HG03342 (cell line): ENCODE measurements around the gene RPAIN.
"Not testable (repeated sequence)": the region's sequence is repeated elsewhere in the genome, so short reads cannot be mapped to it uniquely, and the experiment has no call there.

ENCODE experiments used
- ATAC-seq: cut with Tn5 transposase; IDR thresholded peaks from one replicate; pipeline ENCODE4 v1.9.1; 2021; ENCODE audit warnings: mild to moderate bottlenecking, moderate library complexity; ENCODE audit not compliant: unreplicated experiment

The RPAIN gene

DNA sequence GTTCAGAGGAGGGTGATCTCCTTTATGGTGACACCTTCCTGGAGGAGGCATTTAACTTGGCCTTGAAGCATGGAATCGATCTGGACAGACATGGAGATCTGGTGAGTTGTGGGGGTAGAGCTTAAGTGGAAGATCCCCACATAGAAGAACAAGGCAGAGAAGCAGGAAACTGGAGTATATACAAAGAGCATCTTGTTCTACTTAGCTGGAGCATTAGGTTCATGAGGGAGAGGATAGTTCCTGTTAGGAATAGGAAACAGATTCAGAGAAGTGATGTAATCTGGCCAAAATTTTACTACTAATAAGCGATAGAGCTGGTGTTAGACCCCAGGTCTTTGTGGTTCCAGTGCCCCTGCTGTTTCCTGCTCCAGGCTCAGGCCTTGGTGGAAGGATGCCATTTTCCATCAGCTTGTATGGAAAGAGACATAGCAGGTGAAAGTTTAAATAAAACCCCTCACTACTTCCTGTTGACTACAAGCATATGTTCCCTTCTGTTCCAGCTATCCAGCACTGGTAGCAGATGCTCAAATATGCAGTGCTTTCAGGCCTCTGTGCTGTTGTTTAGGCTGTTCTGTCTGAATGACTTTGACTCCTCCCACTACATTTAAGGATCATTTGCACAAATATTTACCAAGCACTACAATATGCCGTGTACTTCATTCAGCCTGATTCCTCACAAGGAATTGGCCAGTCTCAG lies 9.4 kb downstream of the RPAIN start:
- no peak for ATAC-seq

DNA sequence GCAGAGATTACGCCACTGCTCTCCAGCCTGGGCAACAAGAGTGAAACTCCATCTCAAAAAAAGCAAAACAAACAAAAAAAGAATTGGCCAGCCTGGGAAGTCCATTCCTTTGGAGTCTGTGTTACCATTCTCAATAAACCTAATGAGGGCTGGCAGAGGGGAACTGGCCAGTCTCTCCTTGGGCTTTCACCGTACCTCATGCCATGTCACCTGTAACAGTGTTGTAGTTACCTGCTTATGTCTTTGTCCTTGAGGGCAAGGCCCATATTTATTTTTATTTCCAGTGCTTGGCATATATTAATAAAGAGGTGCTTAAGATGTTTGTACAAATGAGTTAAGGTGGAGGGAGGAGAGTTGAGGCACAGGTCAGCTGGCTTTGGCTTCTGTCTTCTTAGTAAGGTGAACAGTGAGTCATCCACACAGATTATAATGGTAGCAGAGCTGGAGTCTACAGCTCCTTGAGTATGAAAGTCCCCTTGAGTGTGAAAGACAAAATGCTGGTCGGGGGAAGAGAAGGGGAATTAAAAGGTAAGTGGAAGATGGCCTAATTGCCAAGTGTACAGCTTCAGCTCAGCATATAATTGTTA lies 10.5 kb downstream of the RPAIN start:
- no peak for ATAC-seq

- not testable (repeated sequence) for ATAC-seq
Measured at GRCh38 chr17:5431234-5431633, 11.3 kb downstream of the RPAIN start.

- no peak for ATAC-seq
Measured at GRCh38 chr17:5431949-5432556, 12.1 kb downstream of the RPAIN start.

- no peak for ATAC-seq
Measured at GRCh38 chr17:5434984-5435383, 15.0 kb downstream of the RPAIN start.

- not testable (repeated sequence) for ATAC-seq
Measured at GRCh38 chr17:5435781-5436315, 15.9 kb downstream of the RPAIN start.

DNA sequence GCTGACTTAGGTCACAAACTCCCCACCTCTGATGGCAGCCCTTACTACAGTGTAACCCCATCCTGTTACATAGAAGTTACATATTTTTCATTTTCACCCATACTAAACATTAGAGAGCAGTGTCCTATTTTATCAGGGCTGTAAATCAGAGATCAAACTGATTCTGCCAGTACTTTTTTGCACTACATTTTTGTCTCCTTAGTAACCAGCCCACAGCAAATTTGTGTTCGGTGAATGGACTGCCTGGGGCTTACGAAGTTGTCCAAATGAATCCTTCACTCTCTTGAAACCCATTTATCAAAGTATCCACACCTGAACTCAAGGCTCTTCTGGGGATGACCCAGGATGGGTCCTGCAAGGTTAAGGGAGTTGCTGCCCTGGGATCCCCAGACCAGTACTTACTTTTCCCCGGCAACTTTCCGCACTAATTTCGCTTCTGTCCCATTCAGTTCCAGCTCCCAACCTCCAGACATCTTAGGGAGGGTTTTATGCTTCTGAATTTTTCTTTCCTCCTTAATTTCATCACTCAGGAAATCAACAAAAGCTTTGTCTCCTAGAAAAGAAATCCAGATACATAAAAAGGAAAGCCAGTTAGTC lies 17.8 kb downstream of the RPAIN start:
- no peak for ATAC-seq

DNA sequence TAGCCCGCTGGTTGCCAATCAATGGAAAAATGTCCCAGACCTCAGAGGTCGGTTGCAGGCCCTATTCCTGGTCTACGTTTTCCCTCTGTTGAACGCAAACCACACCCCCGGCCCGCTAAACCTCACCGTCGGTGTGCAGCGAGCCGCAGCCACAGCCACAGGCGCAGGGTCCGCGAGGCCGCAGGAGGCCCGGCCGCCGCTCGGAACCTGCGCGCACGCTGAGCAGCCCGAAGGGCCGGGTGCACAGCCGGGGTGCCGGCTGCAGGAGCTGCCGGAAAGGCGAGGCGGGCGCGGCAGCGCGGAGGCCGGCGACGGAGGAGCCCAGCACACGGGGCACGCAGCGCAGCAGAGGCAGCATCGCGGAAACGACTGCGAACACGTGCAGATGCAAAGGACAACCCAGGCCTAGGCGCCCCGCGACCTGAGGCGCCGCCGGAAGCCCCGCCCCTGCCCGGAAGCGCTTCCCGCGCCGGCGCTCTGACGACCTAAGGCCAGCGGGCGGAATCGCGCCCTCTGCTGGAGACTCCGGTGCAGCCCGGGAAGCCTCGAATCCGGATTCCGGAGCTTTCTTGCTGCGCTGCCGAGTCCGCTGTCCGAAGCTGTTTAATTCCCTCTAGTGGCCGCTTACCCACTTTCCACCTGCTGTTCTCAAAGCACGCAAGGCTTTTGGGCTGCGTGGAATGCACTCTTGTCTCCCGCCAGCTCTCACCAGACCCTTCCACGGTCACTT lies 18.9 kb downstream of the RPAIN start, which contains the start of gene C1QBP:
TSS of gene C1QBP (minus strand) at position 440 of the 730 bp plus-strand sequence. CDS start at position 358, 82 bp downstream.
- ATAC-seq = peak; percentile 78

DNA sequence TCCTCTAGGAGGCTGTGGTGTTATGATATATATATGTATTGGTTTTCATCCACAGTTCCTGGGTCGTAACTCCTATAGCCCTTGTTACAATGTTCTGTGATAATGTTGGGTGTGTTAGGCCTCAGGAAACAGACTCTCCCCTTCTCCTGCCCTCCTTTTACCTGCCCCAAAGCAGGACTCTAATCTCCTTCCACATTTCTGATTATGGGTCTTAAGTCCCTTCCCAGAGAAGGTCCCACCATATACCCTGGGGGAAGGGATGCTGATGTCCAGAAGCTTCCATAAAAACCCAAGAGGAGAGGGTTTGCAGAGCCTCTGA lies 19.4 kb downstream of the RPAIN start:
- ATAC-seq = no peak

GRCh38 chr17:5443728-5444127 lies 23.7 kb downstream of the RPAIN start:
- ATAC-seq = no peak

DNA sequence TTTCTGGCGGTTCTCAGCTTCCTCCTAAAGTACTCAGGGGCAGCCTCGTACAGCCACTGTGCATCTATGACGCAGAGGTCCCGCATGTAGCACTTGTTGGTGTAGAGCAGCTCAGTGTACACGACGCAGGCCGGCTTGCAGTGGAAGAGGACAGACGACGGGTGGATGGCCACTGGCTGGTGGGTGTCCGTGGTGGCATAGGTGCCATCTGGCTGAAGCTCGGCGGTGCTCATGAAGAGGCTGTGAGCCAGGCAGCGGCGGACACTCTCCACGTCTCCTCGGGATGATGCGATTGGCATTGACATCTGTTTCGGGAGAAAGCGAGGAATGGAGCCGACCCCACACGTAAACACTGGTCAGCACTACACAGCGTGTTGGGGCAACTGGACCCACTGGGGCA lies 24.2 kb downstream of the RPAIN start:
- no peak for ATAC-seq

- ATAC-seq = no peak
Measured at GRCh38 chr17:5446786-5447185, 26.8 kb downstream of the RPAIN start.

DNA sequence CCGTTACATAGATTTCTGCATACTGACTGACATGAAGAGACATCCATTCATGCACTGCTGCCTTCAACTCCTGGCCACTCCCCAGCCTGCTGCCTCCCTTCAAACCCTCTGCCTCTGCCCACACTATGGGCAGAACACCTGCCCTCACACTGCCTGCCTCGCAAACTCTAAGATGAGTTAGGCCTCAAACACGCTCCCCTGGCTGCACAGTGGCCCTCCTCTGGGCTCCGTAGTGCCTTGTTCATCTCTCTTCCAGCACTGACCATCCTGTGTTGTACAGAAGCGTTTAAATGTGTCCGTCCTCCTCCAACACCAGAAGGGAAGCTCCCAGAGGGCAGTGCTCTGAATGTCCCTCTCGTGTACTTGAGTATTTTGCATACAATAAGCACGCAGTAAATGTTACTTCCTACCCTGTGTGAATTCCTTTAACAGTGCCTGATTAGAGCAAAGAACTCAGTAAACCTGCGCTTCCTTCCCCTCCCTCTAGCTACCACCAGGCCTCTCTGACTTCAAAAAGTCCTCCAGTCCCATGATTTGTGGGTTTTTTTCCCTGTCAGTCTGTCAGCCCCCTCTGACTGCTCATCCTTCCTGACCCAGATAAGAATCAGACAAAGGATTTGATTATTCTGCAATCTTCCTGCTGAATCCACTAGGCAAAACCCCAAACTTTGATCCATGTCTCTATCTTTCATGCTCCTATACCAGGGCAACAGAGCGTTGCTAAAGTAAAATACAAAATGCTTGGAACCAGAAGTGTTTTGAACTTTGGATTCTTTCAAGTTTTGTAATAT lies 44.9 kb downstream of the RPAIN start:
- no peak for ATAC-seq

DNA sequence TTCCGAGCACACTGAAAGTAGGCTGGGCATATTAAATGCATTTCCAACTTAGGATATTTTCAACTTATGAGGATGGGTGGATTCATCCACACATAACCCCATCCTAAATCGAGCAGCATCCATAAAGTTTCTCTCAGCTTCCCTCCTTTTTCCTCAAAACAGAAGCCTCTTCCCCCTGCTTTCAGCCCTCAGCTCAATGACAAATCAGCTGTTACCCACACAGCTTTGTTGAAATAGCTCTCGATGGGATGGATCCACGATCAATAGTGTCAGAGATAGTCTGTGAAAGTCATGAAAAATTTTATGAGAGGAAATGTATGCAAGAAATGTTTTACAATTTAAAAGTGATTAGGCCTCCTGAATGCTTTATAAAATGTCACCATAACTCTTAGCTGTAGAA lies 46.3 kb downstream of the RPAIN start:
- no peak for ATAC-seq

- no peak for ATAC-seq
Measured at GRCh38 chr17:5467416-5467815, 47.4 kb downstream of the RPAIN start.

DNA sequence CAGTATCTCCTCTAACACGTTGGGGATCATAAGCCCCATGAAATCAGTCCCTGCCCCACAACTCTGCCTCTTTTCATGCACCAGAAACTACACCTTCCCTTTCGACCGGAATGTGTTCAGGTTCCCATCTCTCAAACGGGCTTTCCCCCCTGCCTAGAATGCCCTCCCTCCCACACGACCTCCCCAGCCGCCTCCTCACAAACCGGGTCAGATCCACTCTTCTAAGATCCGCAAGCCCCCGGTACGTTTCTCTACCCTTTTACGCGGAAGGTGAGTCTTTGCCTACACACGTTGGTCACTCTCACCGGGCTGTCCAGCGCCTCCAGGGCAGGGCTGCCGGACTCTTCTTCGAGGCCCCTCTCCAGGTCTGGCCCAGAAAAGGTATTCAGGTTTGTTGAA lies 48.1 kb downstream of the RPAIN start:
- peak; percentile 6 for ATAC-seq

- ATAC-seq = no peak
Measured at GRCh38 chr17:5472511-5472910, 52.5 kb downstream of the RPAIN start.

- ATAC-seq = no peak
Measured at GRCh38 chr17:5473906-5474305, 53.9 kb downstream of the RPAIN start.

- ATAC-seq = no peak
Measured at GRCh38 chr17:5478992-5479391, 59.0 kb downstream of the RPAIN start.

GRCh38 chr17:5480962-5481361 lies 61.0 kb downstream of the RPAIN start:
- no peak for ATAC-seq
